K562 (cell line): Measurements from ENCODE around the gene IRAK2. TPM values are rescaled to one million over a fixed set of nuclear protein-coding genes. Genes with fewer than 3 reads are reported as not detected.

ENCODE experiments used
- FOXJ2 ChIP-seq: fragments of 200-800 bp; sonication (Bioruptor generic); IDR thresholded peaks from 2 replicates; pipeline ENCODE4 v1.6.1; 2016; ENCODE audit warnings: missing genetic modification characterization, missing compliant biosample characterization
- ZNF445 ChIP-seq: fragments of 250-450 bp; sonication (Bioruptor Pico); IDR thresholded peaks from 2 replicates; pipeline ENCODE4 v1.4.0; 2020; ENCODE audit warnings: low read depth, mild to moderate bottlenecking, moderate library complexity
- polyA plus RNA-seq, 8 experiments: library from polyadenylated mRNA; depleted of rRNA in 4 of 8; stranded (reverse) in 5 of 8; unstranded in 3 of 8; fragments of >200 nt; fragmentation: Nextera tagmentation in 2 of 8; fragmentation: Illumina TruSeq in 1 of 8; extraction: Ambion mirVana in 2 of 8; extraction: Trizol in 1 of 8; gene quantifications; 2 replicates each; pipeline versions ENCODE4 v1.2.1 to v1.2.3, GENCODE V29; 2011 to 2014; ENCODE audit warnings: inconsistent platforms in 1 of 8, missing spikeins in 1 of 8
- total RNA-seq, 7 experiments: library from RNA; depleted of rRNA in 6 of 7; stranded (reverse); fragments of >200 nt in 6 of 7; fragmentation: Illumina TruSeq in 2 of 7; extraction: Trizol in 2 of 7; gene quantifications; 2 replicates each; pipeline versions ENCODE4 v1.2.1 to v1.2.3, GENCODE V29; 2011 to 2021; ENCODE audit warnings: low replicate concordance in 1 of 7
- TF ChIP-seq, protein P1 (sequence below), 2 experiments: IDR thresholded peaks; 2 replicates each; pipeline ENCODE4 v1.6.1; 2012; ENCODE audit warnings: improper control_type of control experiment in 2 of 2, low read depth in 2 of 2, low read length in 2 of 2, borderline replicate concordance in 1 of 2
- TF ChIP-seq, protein P2 (sequence below): fragments of 450-650 bp; formaldehyde crosslinking; IDR thresholded peaks from 2 replicates; pipeline ENCODE4 v1.4.0; 2020; ENCODE audit warnings: mild to moderate bottlenecking, moderate library complexity

Gene IRAK2
- total and polyA plus RNA-seq, 9 of the 15 experiments (the other 6 are each of a cell fraction or from before 2014, with no cell fraction given), result 0.42 to 4.4 (median 2.7) TPM

DNA sequence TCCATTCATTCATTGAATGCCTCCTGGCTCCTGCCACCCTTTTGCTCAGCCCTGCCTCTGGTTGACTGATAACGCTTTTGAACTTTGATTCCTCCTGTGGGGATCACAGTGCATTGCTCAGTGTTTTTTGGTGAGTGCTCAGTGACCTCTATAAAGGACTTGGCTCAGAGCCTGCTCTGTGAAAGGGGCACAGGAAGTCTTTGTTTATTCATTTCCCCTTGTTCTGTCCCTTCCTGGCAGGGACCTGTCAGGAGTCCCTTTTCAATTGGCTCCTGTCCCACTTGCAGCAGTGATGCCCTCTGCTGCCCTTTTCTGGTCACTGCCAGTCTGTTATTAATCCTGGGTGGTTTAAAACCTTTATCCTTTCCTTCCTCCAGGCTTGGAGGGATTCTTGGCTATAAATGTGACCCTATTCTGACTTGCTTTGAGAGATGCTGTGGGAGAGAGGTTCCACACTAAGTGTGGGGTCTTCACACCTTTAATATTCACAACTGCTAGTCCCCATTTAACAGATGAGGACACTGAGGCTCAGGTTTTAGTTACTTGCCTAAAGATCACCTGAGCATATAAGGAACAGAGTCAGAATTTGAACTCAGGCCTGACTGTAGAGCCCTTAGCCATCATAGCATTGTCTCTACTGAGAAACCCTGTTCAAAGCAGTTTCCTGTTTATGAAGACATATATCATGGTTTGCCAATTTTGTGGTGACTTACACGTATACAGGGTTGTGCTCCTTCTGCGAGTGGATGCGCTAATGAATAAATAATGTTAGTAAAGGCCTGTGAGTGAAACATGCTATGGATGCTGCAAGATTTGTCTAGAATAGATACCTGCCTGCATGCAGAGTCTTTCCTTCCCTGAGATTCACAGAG is 60.3 kb downstream of the IRAK2 start (continued):
- TF ChIP-seq, protein P1, sequence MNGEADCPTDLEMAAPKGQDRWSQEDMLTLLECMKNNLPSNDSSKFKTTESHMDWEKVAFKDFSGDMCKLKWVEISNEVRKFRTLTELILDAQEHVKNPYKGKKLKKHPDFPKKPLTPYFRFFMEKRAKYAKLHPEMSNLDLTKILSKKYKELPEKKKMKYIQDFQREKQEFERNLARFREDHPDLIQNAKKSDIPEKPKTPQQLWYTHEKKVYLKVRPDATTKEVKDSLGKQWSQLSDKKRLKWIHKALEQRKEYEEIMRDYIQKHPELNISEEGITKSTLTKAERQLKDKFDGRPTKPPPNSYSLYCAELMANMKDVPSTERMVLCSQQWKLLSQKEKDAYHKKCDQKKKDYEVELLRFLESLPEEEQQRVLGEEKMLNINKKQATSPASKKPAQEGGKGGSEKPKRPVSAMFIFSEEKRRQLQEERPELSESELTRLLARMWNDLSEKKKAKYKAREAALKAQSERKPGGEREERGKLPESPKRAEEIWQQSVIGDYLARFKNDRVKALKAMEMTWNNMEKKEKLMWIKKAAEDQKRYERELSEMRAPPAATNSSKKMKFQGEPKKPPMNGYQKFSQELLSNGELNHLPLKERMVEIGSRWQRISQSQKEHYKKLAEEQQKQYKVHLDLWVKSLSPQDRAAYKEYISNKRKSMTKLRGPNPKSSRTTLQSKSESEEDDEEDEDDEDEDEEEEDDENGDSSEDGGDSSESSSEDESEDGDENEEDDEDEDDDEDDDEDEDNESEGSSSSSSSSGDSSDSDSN (IDR thresholded peaks at IDR 0.05; ENCODE audit: borderline replicate concordance in 1 of 2, low read depth in 2 of 2, low read length in 2 of 2), result 0 out of 4 replicates have a peak, but pooled peaks of 1 of the 2 experiments have one; percentile 26
- TF ChIP-seq ZNF445 (CRISPR knock-in tag) (no peak), FOXJ2 (peak; percentile 63; the same call in 1 of the 2 replicates)
- TF ChIP-seq, protein P2, sequence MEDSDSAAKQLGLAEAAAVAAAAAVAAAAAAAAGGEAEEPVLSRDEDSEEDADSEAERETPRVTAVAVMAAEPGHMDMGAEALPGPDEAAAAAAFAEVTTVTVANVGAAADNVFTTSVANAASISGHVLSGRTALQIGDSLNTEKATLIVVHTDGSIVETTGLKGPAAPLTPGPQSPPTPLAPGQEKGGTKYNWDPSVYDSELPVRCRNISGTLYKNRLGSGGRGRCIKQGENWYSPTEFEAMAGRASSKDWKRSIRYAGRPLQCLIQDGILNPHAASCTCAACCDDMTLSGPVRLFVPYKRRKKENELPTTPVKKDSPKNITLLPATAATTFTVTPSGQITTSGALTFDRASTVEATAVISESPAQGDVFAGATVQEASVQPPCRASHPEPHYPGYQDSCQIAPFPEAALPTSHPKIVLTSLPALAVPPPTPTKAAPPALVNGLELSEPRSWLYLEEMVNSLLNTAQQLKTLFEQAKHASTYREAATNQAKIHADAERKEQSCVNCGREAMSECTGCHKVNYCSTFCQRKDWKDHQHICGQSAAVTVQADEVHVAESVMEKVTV, result peak; percentile 94
